Measurements from ENCODE around the gene FCGBP. TPM values are rescaled to one million over a fixed set of nuclear protein-coding genes. Genes with fewer than 3 reads are reported as not detected.

Gene FCGBP
- polyA plus RNA-seq, 2 of the 4 experiments (the other 2 are of a cell fraction) = 0.74 to 1.4 TPM

GRCh38 chr19:39915101-39915847 lies 19.2 kb downstream of the FCGBP start:
- Histone ChIP-seq H3K4me1 (peaks cover 11% of the 10 kb centered on the region; the same call in 2 of the 3 replicates), H3K9me3 (no peaks in the 10 kb centered on the region), H3K27ac (peak overlapping the region in 1 of 2 experiments; percentile 9; a peak in 1 of 6 replicates), H3K4me2 (no peak overlapping the region), H3K4me3 (no peak overlapping the region)
- no peak for FAIRE-seq
- no peak for TF ChIP-seq FOSL2 (IDR thresholded peaks at IDR 0.05)
- no peak for TF ChIP-seq FOSL2 (CRISPR knock-in tag; IDR thresholded peaks at IDR 0.05)
- TF ChIP-seq CTCF (IDR thresholded peaks at IDR 0.05) = no peak
- TF ChIP-seq MYC (IDR thresholded peaks at IDR 0.05; ENCODE audit: borderline replicate concordance, low read length) = no peak
- no peak for TF ChIP-seq HDAC2 (IDR thresholded peaks at IDR 0.05)
- no peak for TF ChIP-seq ZSCAN20 (CRISPR knock-in tag; IDR thresholded peaks at IDR 0.05)
- no peak for TF ChIP-seq REST (IDR thresholded peaks at IDR 0.05)
- TF ChIP-seq HEYL (CRISPR knock-in tag; IDR thresholded peaks at IDR 0.05) = no peak
- no peak for TF ChIP-seq HOXB5 (CRISPR knock-in tag; IDR thresholded peaks at IDR 0.05)
- no peak for TF ChIP-seq TFCP2L1 (CRISPR knock-in tag; IDR thresholded peaks at IDR 0.05)
- TF ChIP-seq RFX5 (IDR thresholded peaks at IDR 0.05) = no peak
- TF ChIP-seq HOXA7 (CRISPR knock-in tag; IDR thresholded peaks at IDR 0.05) = no peak
- TF ChIP-seq JUN (IDR thresholded peaks at IDR 0.05) = no peak
- no peak for TF ChIP-seq FOSB (CRISPR knock-in tag; IDR thresholded peaks at IDR 0.05)
- ChIA-PET POLR2A (interaction anchor here (0.7 kb wide), 1 partner anchor 1055 kb away, joined by 3 read pairs; no protein-coding TSS in a partner anchor), CTCF (interaction anchor here (0.7 to 2.8 kb wide), 7 partner anchors 12 to 255 kb away, joined by 3 to 22 read pairs (median 4); partner anchors contain the start of gene PSMC4)
- no peak for DNase-seq (ENCODE audit: low read depth in 1 of 2, low spot score in 1 of 2)
- no peak for ATAC-seq
- 95% methylated on average over 71 of the region's 71 CpGs for WGBS (ENCODE audit: missing lambda C conversion rate)

GRCh38 chr19:39913682-39914333 lies 20.6 kb downstream of the FCGBP start:
- ATAC-seq = no peak
- Histone ChIP-seq H3K4me1 (peaks cover 22% of the 10 kb centered on the region), H3K27ac (peak overlapping the region in 1 of 2 experiments; percentile 51; a peak in 3 of 6 replicates), H3K9me3 (peaks cover 3% of the 10 kb centered on the region; the same call in 1 of the 3 replicates), H3K4me2 (no peak overlapping the region), H3K4me3 (no peak overlapping the region)
- TF ChIP-seq RCOR1 (IDR thresholded peaks at IDR 0.05; ENCODE audit: low read depth, low read length) (no peak), HOXB5 (CRISPR knock-in tag; IDR thresholded peaks at IDR 0.05) (no peak), CTCF (IDR thresholded peaks at IDR 0.05) (no peak)
- FAIRE-seq = no peak
- ChIA-PET POLR2A (interaction anchor here (1.0 kb wide), 1 partner anchor 57 kb away, joined by 3 read pairs; the partner anchor contains the start of gene PSMC4), CTCF (interaction anchor here (0.6 to 3.0 kb wide), 5 partner anchors 13 to 121 kb away, joined by 3 to 22 read pairs (median 9); partner anchors contain the start of gene PSMC4)
- DNase-seq (ENCODE audit: low read depth in 1 of 2, low spot score in 1 of 2) = no peak
- WGBS (ENCODE audit: missing lambda C conversion rate) = 78% methylated on average over 20 of the region's 20 CpGs
